ENCODE results near the gene INO80. TPM values are rescaled to one million over a fixed set of nuclear protein-coding genes. Genes with fewer than 3 reads are reported as not detected.
A peak's percentile ranks its signal among the peaks of the same experiment; 100 is the strongest.

INO80 gene
- polyA plus RNA-seq, 1 experiment, result 5.3 TPM

DNA sequence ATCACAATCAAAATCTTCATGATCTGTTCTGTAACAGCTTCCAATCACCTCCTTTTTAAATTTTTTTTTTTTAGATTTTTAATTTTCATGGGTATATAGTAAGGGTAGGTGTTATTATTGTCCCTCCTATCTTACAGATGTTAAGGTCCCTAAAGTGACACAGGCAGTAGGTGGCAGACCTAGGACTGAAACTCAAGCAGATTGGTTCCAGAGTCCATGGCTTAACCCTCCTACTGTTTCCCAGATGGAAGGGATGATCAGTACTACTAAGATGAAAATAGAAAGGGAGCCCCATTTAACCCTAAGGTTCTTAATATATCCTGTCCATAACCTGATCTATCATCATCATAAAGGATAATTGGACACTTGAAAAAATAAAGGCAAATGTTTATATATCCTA lies 105.7 kb downstream of the INO80 start:
- H3K9me3 ChIP-seq (ENCODE audit: control insufficient read depth, insufficient read depth, low read length), result no peaks in the 10 kb centered on the region
- TF ChIP-seq, protein P1, sequence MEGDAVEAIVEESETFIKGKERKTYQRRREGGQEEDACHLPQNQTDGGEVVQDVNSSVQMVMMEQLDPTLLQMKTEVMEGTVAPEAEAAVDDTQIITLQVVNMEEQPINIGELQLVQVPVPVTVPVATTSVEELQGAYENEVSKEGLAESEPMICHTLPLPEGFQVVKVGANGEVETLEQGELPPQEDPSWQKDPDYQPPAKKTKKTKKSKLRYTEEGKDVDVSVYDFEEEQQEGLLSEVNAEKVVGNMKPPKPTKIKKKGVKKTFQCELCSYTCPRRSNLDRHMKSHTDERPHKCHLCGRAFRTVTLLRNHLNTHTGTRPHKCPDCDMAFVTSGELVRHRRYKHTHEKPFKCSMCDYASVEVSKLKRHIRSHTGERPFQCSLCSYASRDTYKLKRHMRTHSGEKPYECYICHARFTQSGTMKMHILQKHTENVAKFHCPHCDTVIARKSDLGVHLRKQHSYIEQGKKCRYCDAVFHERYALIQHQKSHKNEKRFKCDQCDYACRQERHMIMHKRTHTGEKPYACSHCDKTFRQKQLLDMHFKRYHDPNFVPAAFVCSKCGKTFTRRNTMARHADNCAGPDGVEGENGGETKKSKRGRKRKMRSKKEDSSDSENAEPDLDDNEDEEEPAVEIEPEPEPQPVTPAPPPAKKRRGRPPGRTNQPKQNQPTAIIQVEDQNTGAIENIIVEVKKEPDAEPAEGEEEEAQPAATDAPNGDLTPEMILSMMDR (IDR thresholded peaks at IDR 0.05; ENCODE audit: low read depth, low read length), result no peak
- no peak overlapping the region for H3K4me3 ChIP-seq (ENCODE audit: low read depth, low read length)
- DNase-seq (ENCODE audit: low read depth, low spot score), result no peak
- POLR2A ChIA-PET, result interaction anchor here (1.1 kb wide), 1 partner anchor 28 kb away, joined by 3 read pairs; no protein-coding TSS in a partner anchor
- no peak overlapping the region for H3K27ac ChIP-seq (ENCODE audit: low read depth, low read length)
- no peaks in the 10 kb centered on the region for H3K27me3 ChIP-seq (ENCODE audit: control insufficient read depth, insufficient read depth, low read length)
- CTCF ChIA-PET, result interaction anchor here (0.5 kb wide), 1 partner anchor 932 kb away, joined by 3 read pairs; no protein-coding TSS in a partner anchor

DNA sequence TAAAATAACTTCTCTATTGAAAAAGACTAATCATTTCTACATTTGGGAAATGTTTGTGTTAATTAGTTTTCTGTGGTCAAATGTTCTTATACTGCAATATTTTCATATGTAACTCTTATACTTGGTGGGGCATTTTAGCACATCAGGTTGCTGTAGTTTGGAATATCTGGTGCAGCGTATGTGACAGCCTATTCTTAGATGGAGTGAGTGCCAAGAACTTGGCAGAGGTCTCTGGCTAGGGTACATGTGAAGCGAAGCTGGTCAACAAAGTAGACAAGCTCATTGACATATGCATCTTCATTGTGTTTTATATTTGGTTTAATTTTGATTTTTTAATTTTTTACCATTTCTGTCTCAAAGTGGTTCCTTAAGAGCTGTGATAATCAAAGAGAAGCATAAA lies 109.6 kb downstream of the INO80 start:
- POLR2A ChIA-PET, result interaction anchor here (1.2 kb wide), 1 partner anchor 14 kb away, joined by 4 read pairs; no protein-coding TSS in a partner anchor

DNA sequence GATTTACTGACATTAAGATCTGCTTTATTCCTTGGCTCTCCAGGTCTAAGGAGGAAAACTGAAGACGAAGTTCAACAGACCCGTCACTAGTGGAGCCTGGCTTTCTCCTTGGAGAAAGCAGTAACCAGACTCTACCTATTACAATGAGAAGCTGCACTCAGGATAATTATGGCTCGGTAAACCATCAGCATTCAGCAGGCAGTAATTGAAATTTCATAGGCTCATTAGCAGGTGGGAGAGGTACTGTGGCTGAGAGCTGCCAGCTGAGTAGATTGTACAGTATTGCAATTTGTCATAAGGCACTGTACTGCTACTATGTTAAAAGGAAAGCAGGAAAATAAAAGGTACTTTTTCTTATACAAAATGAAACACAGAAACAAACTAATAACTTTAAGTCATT lies 111.6 kb downstream of the INO80 start:
- no peaks in the 10 kb centered on the region for H3K9me3 ChIP-seq (ENCODE audit: control insufficient read depth, insufficient read depth, low read length)
- POLR2A ChIA-PET, result no interaction called here
- DNase-seq (ENCODE audit: low read depth, low spot score), result no peak
- no peaks in the 10 kb centered on the region for H3K27me3 ChIP-seq (ENCODE audit: control insufficient read depth, insufficient read depth, low read length)
- H3K27ac ChIP-seq (ENCODE audit: low read depth, low read length), result no peak overlapping the region
- H3K4me3 ChIP-seq (ENCODE audit: low read depth, low read length), result no peak overlapping the region
- TF ChIP-seq, protein P1 (IDR thresholded peaks at IDR 0.05; ENCODE audit: low read depth, low read length), result no peak
- CTCF ChIA-PET, result interaction anchor here (1.1 kb wide), 1 partner anchor 18 kb away, joined by 3 read pairs; no protein-coding TSS in a partner anchor

More for the DNA sequence above, 109.6 kb downstream of the INO80 start:
- CTCF ChIA-PET, result interaction anchor here (0.7 to 1.0 kb wide), 2 partner anchors 13 to 17 kb away, joined by 3 read pairs; no protein-coding TSS in a partner anchor
- no peak for DNase-seq (ENCODE audit: low read depth, low spot score)
- Histone ChIP-seq H3K9me3 (ENCODE audit: control insufficient read depth, insufficient read depth, low read length) (no peaks in the 10 kb centered on the region), H3K27me3 (ENCODE audit: control insufficient read depth, insufficient read depth, low read length) (no peaks in the 10 kb centered on the region), H3K4me3 (ENCODE audit: low read depth, low read length) (no peak overlapping the region), H3K27ac (ENCODE audit: low read depth, low read length) (no peak overlapping the region)
- TF ChIP-seq, protein P1 (IDR thresholded peaks at IDR 0.05; ENCODE audit: low read depth, low read length), result no peak

DNA sequence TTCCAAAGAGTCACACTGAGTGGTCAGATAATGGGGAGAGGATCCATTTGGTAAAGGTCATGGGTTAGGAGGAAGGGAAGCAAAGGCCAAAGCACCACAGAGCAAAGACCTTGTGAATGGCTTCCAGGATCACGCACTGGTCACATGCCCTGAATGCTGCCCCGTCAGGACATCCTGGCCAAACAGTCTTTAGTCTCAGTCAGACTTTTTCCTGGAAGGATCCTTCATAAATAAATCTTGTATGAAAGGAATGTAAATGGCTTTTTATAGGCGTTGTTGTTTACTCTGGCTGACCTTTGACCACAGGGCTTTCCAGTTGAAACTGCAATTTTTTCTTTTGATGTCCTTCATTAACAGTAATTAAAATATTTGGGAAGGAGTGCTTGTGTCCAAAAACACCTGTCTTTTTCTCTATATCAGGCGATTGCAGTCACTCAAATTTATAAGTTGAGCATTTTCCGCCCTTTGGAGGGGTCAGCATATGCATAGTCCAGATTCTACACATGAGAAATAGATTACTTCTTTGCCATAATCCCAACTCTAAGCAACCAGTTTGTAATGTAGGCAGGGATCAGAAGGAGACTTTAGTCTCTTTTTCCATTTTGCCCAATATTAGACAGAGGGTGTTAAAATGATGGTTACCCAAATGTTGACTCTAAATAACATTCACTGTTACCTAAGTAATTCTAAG lies 114.4 kb downstream of the INO80 start:
- ChIA-PET CTCF (interaction anchor here (1.5 kb wide), 1 partner anchor 18 kb away, joined by 3 read pairs; no protein-coding TSS in a partner anchor), POLR2A (no interaction called here)
- no peak overlapping the region for H3K4me3 ChIP-seq (ENCODE audit: low read depth, low read length)
- H3K9me3 ChIP-seq (ENCODE audit: control insufficient read depth, insufficient read depth, low read length), result no peaks in the 10 kb centered on the region
- no peaks in the 10 kb centered on the region for H3K27me3 ChIP-seq (ENCODE audit: control insufficient read depth, insufficient read depth, low read length)
- TF ChIP-seq, protein P1 (IDR thresholded peaks at IDR 0.05; ENCODE audit: low read depth, low read length), result no peak
- H3K27ac ChIP-seq (ENCODE audit: low read depth, low read length), result no peak overlapping the region
- DNase-seq (ENCODE audit: low read depth, low spot score), result no peak

DNA sequence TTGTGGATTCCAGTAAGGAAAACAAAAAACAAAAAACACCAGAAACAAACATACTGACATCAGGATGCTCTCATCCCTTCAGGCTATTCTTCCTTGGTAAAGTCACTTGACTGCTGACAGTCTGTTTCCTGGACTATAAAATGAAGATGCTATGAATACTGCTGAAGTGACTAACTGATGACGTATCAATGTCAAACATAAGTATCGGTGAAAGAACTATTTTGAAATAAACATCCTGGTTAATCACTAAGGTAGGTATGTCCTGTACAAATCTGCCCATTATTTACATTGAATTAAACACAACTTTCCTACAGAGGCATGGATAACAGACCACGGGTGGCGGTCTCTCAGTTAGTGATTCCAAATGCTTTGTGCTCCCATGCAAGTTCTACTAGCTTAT lies 116.9 kb downstream of the INO80 start:
- no peak overlapping the region for H3K4me3 ChIP-seq (ENCODE audit: low read depth, low read length)
- ChIA-PET CTCF (interaction anchor here (0.8 to 1.4 kb wide), 2 partner anchors 23 to 93 kb away, joined by 3 to 4 read pairs; no protein-coding TSS in a partner anchor), POLR2A (interaction anchor here (0.9 kb wide), 1 partner anchor 16 kb away, joined by 9 read pairs; no protein-coding TSS in a partner anchor)
- TF ChIP-seq, protein P1 (IDR thresholded peaks at IDR 0.05; ENCODE audit: low read depth, low read length), result no peak
- H3K27me3 ChIP-seq (ENCODE audit: control insufficient read depth, insufficient read depth, low read length), result no peaks in the 10 kb centered on the region
- peak; percentile 81 for DNase-seq (ENCODE audit: low read depth, low spot score)
- H3K9me3 ChIP-seq (ENCODE audit: control insufficient read depth, insufficient read depth, low read length), result no peaks in the 10 kb centered on the region
- H3K27ac ChIP-seq (ENCODE audit: low read depth, low read length), result no peak overlapping the region

All from AG04450 (cell line).